ENCODE results near the gene MMP24. TPM values are rescaled to one million over a fixed set of nuclear protein-coding genes. Genes with fewer than 3 reads are reported as not detected.

Gene MMP24
- total RNA-seq, 1 donor from 2014 or later: 15.6 TPM

- Histone ChIP-seq H3K4me1 (ENCODE audit: insufficient read depth, low read length) (peaks cover 7% of the 10 kb centered on the region), H3K4me2 (ENCODE audit: low read length) (no peak overlapping the region), H3K4me3 (ENCODE audit: insufficient read depth, low read depth, low read length) (no peak overlapping the region), H3K9me3 (ENCODE audit: insufficient read depth, low read depth, low read length) (no peaks in the 10 kb centered on the region), H2AFZ (ENCODE audit: low read depth, low read length) (no peak overlapping the region), H3K27ac (ENCODE audit: low read depth, low read length) (no peak overlapping the region), H3K79me2 (ENCODE audit: insufficient read depth, low read length) (no peaks in the 10 kb centered on the region), H3K9ac (ENCODE audit: low read length) (no peak overlapping the region), H3K27me3 (ENCODE audit: insufficient read depth, low read length) (peaks cover 25% of the 10 kb centered on the region), H3K36me3 (ENCODE audit: insufficient read depth, low read length) (no peaks in the 10 kb centered on the region), H4K20me1 (ENCODE audit: insufficient read depth, low read length) (peaks cover 4% of the 10 kb centered on the region)
- Mint-ChIP-seq H3K4me1 (ENCODE audit: low read depth, unreplicated experiment) (peaks cover 7% of the 10 kb centered on the region), H3K9me3 (ENCODE audit: unreplicated experiment) (peaks cover 4% of the 10 kb centered on the region), H3K27ac (ENCODE audit: unreplicated experiment) (no peak overlapping the region), H3K36me3 (ENCODE audit: low read depth, unreplicated experiment) (peaks cover 3% of the 10 kb centered on the region), H3K27me3 (ENCODE audit: low read depth, unreplicated experiment) (peaks cover 28% of the 10 kb centered on the region), H3K4me3 (ENCODE audit: unreplicated experiment) (no peak overlapping the region)
- FAIRE-seq (no peak), DNase-seq (ENCODE audit: low read depth) (no peak)
- TF ChIP-seq EZH2 (IDR thresholded peaks at IDR 0.05; ENCODE audit: insufficient read depth, low read length): no peak
- TF ChIP-seq, protein P1, sequence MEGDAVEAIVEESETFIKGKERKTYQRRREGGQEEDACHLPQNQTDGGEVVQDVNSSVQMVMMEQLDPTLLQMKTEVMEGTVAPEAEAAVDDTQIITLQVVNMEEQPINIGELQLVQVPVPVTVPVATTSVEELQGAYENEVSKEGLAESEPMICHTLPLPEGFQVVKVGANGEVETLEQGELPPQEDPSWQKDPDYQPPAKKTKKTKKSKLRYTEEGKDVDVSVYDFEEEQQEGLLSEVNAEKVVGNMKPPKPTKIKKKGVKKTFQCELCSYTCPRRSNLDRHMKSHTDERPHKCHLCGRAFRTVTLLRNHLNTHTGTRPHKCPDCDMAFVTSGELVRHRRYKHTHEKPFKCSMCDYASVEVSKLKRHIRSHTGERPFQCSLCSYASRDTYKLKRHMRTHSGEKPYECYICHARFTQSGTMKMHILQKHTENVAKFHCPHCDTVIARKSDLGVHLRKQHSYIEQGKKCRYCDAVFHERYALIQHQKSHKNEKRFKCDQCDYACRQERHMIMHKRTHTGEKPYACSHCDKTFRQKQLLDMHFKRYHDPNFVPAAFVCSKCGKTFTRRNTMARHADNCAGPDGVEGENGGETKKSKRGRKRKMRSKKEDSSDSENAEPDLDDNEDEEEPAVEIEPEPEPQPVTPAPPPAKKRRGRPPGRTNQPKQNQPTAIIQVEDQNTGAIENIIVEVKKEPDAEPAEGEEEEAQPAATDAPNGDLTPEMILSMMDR (IDR thresholded peaks at IDR 0.05; ENCODE audit: insufficient read depth, low read depth, low read length): no peak
Measured at GRCh38 chr20:35224536-35224935, 2.0 kb upstream of the MMP24 start.

GRCh38 chr20:35225319-35226125, 968 bp upstream of the MMP24 start:
- H3K4me1 Mint-ChIP-seq (ENCODE audit: low read depth, unreplicated experiment): peaks cover 7% of the 10 kb centered on the region
- Histone ChIP-seq H3K36me3 (ENCODE audit: insufficient read depth, low read length) (no peaks in the 10 kb centered on the region), H3K4me3 (ENCODE audit: insufficient read depth, low read depth, low read length) (no peak overlapping the region), H2AFZ (ENCODE audit: low read depth, low read length) (no peak overlapping the region), H3K9me3 (ENCODE audit: insufficient read depth, low read depth, low read length) (no peaks in the 10 kb centered on the region), H3K27me3 (ENCODE audit: insufficient read depth, low read length) (peaks cover 25% of the 10 kb centered on the region), H3K9ac (ENCODE audit: low read length) (no peak overlapping the region), H3K4me2 (ENCODE audit: low read length) (peak overlapping the region; percentile 81), H4K20me1 (ENCODE audit: insufficient read depth, low read length) (peaks cover 4% of the 10 kb centered on the region), H3K27ac (ENCODE audit: low read depth, low read length) (no peak overlapping the region), H3K4me1 (ENCODE audit: insufficient read depth, low read length) (peaks cover 7% of the 10 kb centered on the region), H3K79me2 (ENCODE audit: insufficient read depth, low read length) (no peaks in the 10 kb centered on the region)
- FAIRE-seq (no peak), DNase-seq (ENCODE audit: low read depth) (no peak)
- TF ChIP-seq, protein P1 (IDR thresholded peaks at IDR 0.05; ENCODE audit: insufficient read depth, low read depth, low read length): no peak
- no peak for TF ChIP-seq EZH2 (IDR thresholded peaks at IDR 0.05; ENCODE audit: insufficient read depth, low read length)
- peaks cover 29% of the 10 kb centered on the region for H3K27me3 Mint-ChIP-seq (ENCODE audit: low read depth, unreplicated experiment)
- H3K9me3 Mint-ChIP-seq (ENCODE audit: unreplicated experiment): peaks cover 4% of the 10 kb centered on the region
- peak overlapping the region; percentile 86 for H3K4me3 Mint-ChIP-seq (ENCODE audit: unreplicated experiment)
- no peak overlapping the region for H3K27ac Mint-ChIP-seq (ENCODE audit: unreplicated experiment)
- peaks cover 3% of the 10 kb centered on the region for H3K36me3 Mint-ChIP-seq (ENCODE audit: low read depth, unreplicated experiment)
